ENCODE data around the gene IGSF5.
"Not testable (repeated sequence)": the region's sequence is repeated elsewhere in the genome, so short reads cannot be mapped to it uniquely, and the experiment has no call there.

The IGSF5 gene

GRCh38 chr21:39744883-39745282 lies at the start of gene IGSF5:
Gene IGSF5, plus strand, starts transcription at chr21:39745183. Its CDS starts 327 bp downstream, at chr21:39745510.
- DNase-seq: not testable (repeated sequence)

- DNase-seq: no peak
These were observed 48.8 kb upstream of the IGSF5 start for GRCh38 chr21:39696196-39696595.

GRCh38 chr21:39696618-39697017 lies 48.4 kb upstream of the IGSF5 start:
- DNase-seq: no peak

GRCh38 chr21:39700318-39700717 lies 44.7 kb upstream of the IGSF5 start:
- no peak for DNase-seq

GRCh38 chr21:39703578-39703977 lies 41.4 kb upstream of the IGSF5 start:
- no peak for DNase-seq

GRCh38 chr21:39705849-39706248 lies 39.1 kb upstream of the IGSF5 start:
- no peak for DNase-seq

GRCh38 chr21:39707316-39707715 lies 37.7 kb upstream of the IGSF5 start:
- no peak for DNase-seq

- no peak for DNase-seq
These were observed 34.1 kb upstream of the IGSF5 start for GRCh38 chr21:39710866-39711265.

- no peak for DNase-seq
These were observed 32.7 kb upstream of the IGSF5 start for GRCh38 chr21:39712273-39712672.

- no peak for DNase-seq
These were observed 32.0 kb upstream of the IGSF5 start for GRCh38 chr21:39712976-39713375.

- DNase-seq: no peak
These were observed 31.1 kb upstream of the IGSF5 start for GRCh38 chr21:39713905-39714304.

- no peak for DNase-seq
These were observed 30.7 kb upstream of the IGSF5 start for GRCh38 chr21:39714331-39714730.

- DNase-seq: peak; percentile 3 to 33
These were observed 29.1 kb upstream of the IGSF5 start for GRCh38 chr21:39715804-39716397.

GRCh38 chr21:39720126-39720778 lies 24.7 kb upstream of the IGSF5 start:
- DNase-seq: no peak

- no peak for DNase-seq
These were observed 23.1 kb upstream of the IGSF5 start for GRCh38 chr21:39721885-39722284.

- DNase-seq: no peak
These were observed 20.0 kb upstream of the IGSF5 start for GRCh38 chr21:39724944-39725343.

- no peak for DNase-seq
These were observed 18.9 kb upstream of the IGSF5 start for GRCh38 chr21:39726133-39726532.

GRCh38 chr21:39727401-39728120 lies 17.4 kb upstream of the IGSF5 start:
- DNase-seq: no peak

GRCh38 chr21:39728341-39728740 lies 16.6 kb upstream of the IGSF5 start:
- no peak for DNase-seq

- no peak for DNase-seq
These were observed 14.4 kb upstream of the IGSF5 start for GRCh38 chr21:39730418-39731157.

GRCh38 chr21:39736716-39737115 lies 8.3 kb upstream of the IGSF5 start:
- no peak for DNase-seq

- no peak for DNase-seq
These were observed 7.5 kb upstream of the IGSF5 start for GRCh38 chr21:39737376-39738000.

GRCh38 chr21:39738566-39738965 lies 6.4 kb upstream of the IGSF5 start:
- DNase-seq: no peak

Data from stimulated activated CD4-positive, alpha-beta T cell treated with anti-CD3 and anti-CD28 coated beads, Interleukin-4, amount 100 ng/mL, for 4 hours (primary cell).